Keratinocyte (primary cell): Measurements from ENCODE around the gene SNAPC4. TPM values are rescaled to one million over a fixed set of nuclear protein-coding genes. Genes with fewer than 3 reads are reported as not detected.

Experiments
- DNase-seq: peaks from one replicate; pipeline ENCODE4 v3.0.0-alpha.2; 2011; ENCODE audit warnings: low read depth, missing footprints, low spot score
- FAIRE-seq: peaks from 2 replicates; lab custom pipeline; 2011; peaks lifted over from hg19 to GRCh38; lab: Jason Lieb, UNC
- H2AFZ ChIP-seq: 2 replicates; pipeline ENCODE4 v1.6.0; 2012; ENCODE audit warnings: low read length, control low read depth, inconsistent platforms; ENCODE audit not compliant: control insufficient read depth
- H3K27ac ChIP-seq: 2 replicates; pipeline ENCODE4 v1.5.1; 2011; ENCODE audit warnings: low read length; ENCODE audit not compliant: control insufficient read depth, insufficient read depth
- H3K27me3 ChIP-seq: 3 replicates; pipeline ENCODE4 v1.6.0; 2011; ENCODE audit warnings: low read length; ENCODE audit not compliant: control insufficient read depth, insufficient read depth; ENCODE audit errors: extremely low read depth
- H3K36me3 ChIP-seq, 2 experiments: 2 replicates in 1 of 2; 3 replicates in 1 of 2; pipeline ENCODE4 v1.5.1; 2011; ENCODE audit warnings: low read length in 2 of 2, mild to moderate bottlenecking in 1 of 2; ENCODE audit not compliant: control insufficient read depth in 2 of 2, insufficient read depth in 2 of 2; ENCODE audit errors: extremely low read depth in 1 of 2
- H3K4me1 ChIP-seq: 3 replicates; pipeline ENCODE4 v1.5.1; 2011; ENCODE audit warnings: low read length; ENCODE audit not compliant: control insufficient read depth, insufficient read depth; ENCODE audit errors: extremely low read depth
- H3K4me2 ChIP-seq: 3 replicates; pipeline ENCODE4 v1.6.0; 2011; ENCODE audit warnings: low read depth, low read length; ENCODE audit not compliant: control insufficient read depth, insufficient read depth; ENCODE audit errors: extremely low read depth
- H3K4me3 ChIP-seq, 3 experiments: fragments of 200-600 bp in 1 of 3; sonication (generic) in 1 of 3; 2 replicates in 2 of 3; 3 replicates in 1 of 3; pipeline ENCODE4 v1.5.1; 2011 to 2016; ENCODE audit warnings: low read length in 3 of 3, mild to moderate bottlenecking in 3 of 3, control low read depth in 2 of 3, inconsistent platforms in 1 of 3, low read depth in 1 of 3, mixed read lengths in 1 of 3, mixed run types in 1 of 3, moderate library complexity in 1 of 3; ENCODE audit not compliant: control insufficient read depth in 2 of 3, insufficient read depth in 2 of 3; ENCODE audit errors: extremely low read depth in 1 of 3
- H3K79me2 ChIP-seq: 2 replicates; pipeline ENCODE4 v1.6.0; 2012; ENCODE audit warnings: low read length; ENCODE audit not compliant: control insufficient read depth, insufficient read depth
- H3K9ac ChIP-seq: 3 replicates; pipeline ENCODE4 v1.6.0; 2011; ENCODE audit warnings: low read length; ENCODE audit not compliant: control insufficient read depth, insufficient read depth; ENCODE audit errors: extremely low read depth
- H3K9me1 ChIP-seq: 3 replicates; pipeline ENCODE4 v1.6.0; 2011; ENCODE audit warnings: low read length; ENCODE audit not compliant: control insufficient read depth, insufficient read depth; ENCODE audit errors: extremely low read depth
- H3K9me3 ChIP-seq: 2 replicates; pipeline ENCODE4 v1.5.1; 2012; ENCODE audit warnings: low read depth, low read length; ENCODE audit not compliant: control insufficient read depth
- H4K20me1 ChIP-seq: 3 replicates; pipeline ENCODE4 v1.6.0; 2011; ENCODE audit warnings: low read length; ENCODE audit not compliant: control insufficient read depth, insufficient read depth; ENCODE audit errors: extremely low read depth
- EZH2 ChIP-seq: IDR thresholded peaks from one replicate; pipeline ENCODE4 v1.6.1; 2012; ENCODE audit warnings: inconsistent platforms, mild to moderate bottlenecking, low read length, moderate library complexity
- dilution Hi-C: fragments of 300-500 bp; cut with MboI; formaldehyde crosslinking; loops from one replicate; pipeline ENCODE4 v1.7.0; 2020; ENCODE audit warnings: low sequenced_read_pairs; ENCODE audit not compliant: extremely low pct_ligation_motif_present
- polyA plus RNA-seq, 5 experiments: library from polyadenylated mRNA; depleted of rRNA in 3 of 5; stranded (reverse) in 3 of 5; stranded (forward) in 1 of 5; unstranded in 1 of 5; fragments of >200 nt; gene quantifications; 1 replicate in 1 of 5; 2 replicates in 3 of 5; 3 replicates in 1 of 5; pipeline versions ENCODE4 v1.2.1 to v1.2.3, GENCODE V29; 2011 to 2012; ENCODE audit warnings: missing spikeins in 2 of 5, low read depth in 1 of 5, low replicate concordance in 1 of 5
- TF ChIP-seq, protein P1 (sequence below), 3 experiments: IDR thresholded peaks in 1 of 3; conservative IDR thresholded peaks in 1 of 3; optimal IDR thresholded peaks in 1 of 3; 2 replicates in 2 of 3; 3 replicates in 1 of 3; pipeline versions ENCODE3 to v1.5.1; 2011; ENCODE audit warnings: low read length in 3 of 3, mild to moderate bottlenecking in 3 of 3, moderate library complexity in 2 of 3, control low read depth in 1 of 3, inconsistent platforms in 1 of 3; ENCODE audit not compliant: insufficient read depth in 2 of 3; ENCODE audit errors: extremely low read depth in 1 of 3

The SNAPC4 gene
- polyA plus RNA-seq, 1 donor (not counting 4 experiments of a cell fraction or from before 2014, with no cell fraction given), result 3.6 TPM

DNA sequence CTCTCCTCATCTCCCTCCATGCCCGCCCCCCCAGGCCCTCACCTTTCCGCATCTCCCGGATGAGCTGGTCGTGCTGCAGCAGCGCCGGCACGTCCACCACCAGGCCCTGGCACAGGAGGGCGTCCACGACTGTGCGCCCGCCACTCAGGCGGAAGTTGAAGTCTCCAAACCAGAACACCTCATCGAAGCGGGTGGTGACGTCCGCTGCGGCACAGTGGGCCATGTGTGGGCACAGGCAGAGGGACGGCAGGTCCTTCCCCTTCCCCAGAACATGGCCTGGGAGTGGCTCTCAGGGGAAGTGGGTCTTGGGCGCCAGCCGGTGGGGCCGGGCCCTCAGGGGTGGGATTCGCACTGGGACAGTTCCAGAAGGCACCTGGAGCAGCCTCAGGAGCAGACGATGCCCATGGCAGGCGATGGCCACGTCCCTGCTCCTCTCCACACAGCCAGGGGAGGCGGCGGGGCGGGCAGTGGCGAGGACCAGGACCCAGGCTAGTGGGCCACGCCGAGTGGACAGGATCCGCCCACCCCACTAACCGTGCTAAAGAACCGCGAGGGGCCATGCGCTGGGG is 31.9 kb upstream of the SNAPC4 start:
- Histone ChIP-seq H3K4me2 (no peak overlapping the region), H3K4me3 (no peak overlapping the region), H4K20me1 (peaks cover under 1% of the 10 kb centered on the region), H3K27me3 (no peaks in the 10 kb centered on the region), H3K36me3 (peaks cover 7 to 25% of the 10 kb centered on the region in 2 experiments), H2AFZ (no peak overlapping the region), H3K9me3 (no peaks in the 10 kb centered on the region), H3K27ac (no peak overlapping the region), H3K9ac (no peak overlapping the region), H3K9me1 (peaks cover 2% of the 10 kb centered on the region), H3K4me1 (no peaks in the 10 kb centered on the region), H3K79me2 (peaks cover 34% of the 10 kb centered on the region)
- TF ChIP-seq EZH2, result no peak
- TF ChIP-seq, protein P1, sequence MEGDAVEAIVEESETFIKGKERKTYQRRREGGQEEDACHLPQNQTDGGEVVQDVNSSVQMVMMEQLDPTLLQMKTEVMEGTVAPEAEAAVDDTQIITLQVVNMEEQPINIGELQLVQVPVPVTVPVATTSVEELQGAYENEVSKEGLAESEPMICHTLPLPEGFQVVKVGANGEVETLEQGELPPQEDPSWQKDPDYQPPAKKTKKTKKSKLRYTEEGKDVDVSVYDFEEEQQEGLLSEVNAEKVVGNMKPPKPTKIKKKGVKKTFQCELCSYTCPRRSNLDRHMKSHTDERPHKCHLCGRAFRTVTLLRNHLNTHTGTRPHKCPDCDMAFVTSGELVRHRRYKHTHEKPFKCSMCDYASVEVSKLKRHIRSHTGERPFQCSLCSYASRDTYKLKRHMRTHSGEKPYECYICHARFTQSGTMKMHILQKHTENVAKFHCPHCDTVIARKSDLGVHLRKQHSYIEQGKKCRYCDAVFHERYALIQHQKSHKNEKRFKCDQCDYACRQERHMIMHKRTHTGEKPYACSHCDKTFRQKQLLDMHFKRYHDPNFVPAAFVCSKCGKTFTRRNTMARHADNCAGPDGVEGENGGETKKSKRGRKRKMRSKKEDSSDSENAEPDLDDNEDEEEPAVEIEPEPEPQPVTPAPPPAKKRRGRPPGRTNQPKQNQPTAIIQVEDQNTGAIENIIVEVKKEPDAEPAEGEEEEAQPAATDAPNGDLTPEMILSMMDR (optimal IDR thresholded peaks at IDR 0.05 in 1 of 3, IDR thresholded peaks at IDR 0.05 in 1 of 3, conservative IDR thresholded peaks at IDR 0.05 in 1 of 3; ENCODE audit: extremely low read depth in 1 of 3, insufficient read depth in 2 of 3, low read length in 3 of 3), result no peak
- DNase-seq (no peak), FAIRE-seq (no peak)
- dilution Hi-C loops, result no loop called here

DNA sequence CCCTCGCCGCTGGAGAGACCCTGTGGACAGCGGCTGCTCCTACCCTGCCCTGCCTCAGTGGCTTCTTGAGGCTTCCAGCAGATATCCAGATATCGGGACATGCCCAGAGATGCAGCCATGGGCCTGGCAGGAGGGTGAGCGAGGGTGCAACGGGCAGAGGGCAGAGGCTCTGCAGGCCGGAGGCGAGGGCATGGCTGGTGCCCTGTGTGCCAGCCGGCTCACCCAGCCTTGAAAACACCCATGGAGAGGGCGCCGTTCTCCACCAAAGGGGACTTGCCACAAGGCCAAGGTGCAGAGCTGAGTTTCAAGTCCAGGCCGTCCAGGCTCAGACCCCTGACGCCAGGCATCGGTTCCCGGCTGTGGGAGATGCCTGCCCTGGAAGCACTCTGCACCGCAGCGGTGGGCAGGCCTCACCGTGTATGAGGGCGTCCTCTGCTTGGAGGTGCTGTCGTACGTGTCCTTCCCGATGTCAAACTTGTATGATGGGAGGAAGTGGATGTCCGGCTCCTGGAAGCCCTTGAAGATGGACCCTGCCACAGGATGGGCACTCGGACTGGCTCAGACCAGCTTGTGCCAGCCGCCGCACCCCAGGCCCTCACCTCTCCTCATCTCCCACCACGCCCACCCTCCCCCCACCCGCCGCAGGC is 30.7 kb upstream of the SNAPC4 start:
- no peak overlapping the region for H2AFZ ChIP-seq
- dilution Hi-C loops, result no loop called here
- no peak overlapping the region for H3K4me3 ChIP-seq
- FAIRE-seq (no peak), DNase-seq (no peak)
- H3K79me2 ChIP-seq, result peaks cover 22% of the 10 kb centered on the region
- H3K36me3 ChIP-seq, result peaks cover 7 to 23% of the 10 kb centered on the region in 2 experiments
- H3K27me3 ChIP-seq, result no peaks in the 10 kb centered on the region
- no peaks in the 10 kb centered on the region for H3K9me1 ChIP-seq
- no peaks in the 10 kb centered on the region for H4K20me1 ChIP-seq
- no peak overlapping the region for H3K9ac ChIP-seq
- no peak overlapping the region for H3K27ac ChIP-seq
- no peak for TF ChIP-seq EZH2
- no peak overlapping the region for H3K4me2 ChIP-seq
- H3K9me3 ChIP-seq, result no peaks in the 10 kb centered on the region
- H3K4me1 ChIP-seq, result no peaks in the 10 kb centered on the region
